ENCODE measurements around the gene CTCF.

CTCF gene

DNA sequence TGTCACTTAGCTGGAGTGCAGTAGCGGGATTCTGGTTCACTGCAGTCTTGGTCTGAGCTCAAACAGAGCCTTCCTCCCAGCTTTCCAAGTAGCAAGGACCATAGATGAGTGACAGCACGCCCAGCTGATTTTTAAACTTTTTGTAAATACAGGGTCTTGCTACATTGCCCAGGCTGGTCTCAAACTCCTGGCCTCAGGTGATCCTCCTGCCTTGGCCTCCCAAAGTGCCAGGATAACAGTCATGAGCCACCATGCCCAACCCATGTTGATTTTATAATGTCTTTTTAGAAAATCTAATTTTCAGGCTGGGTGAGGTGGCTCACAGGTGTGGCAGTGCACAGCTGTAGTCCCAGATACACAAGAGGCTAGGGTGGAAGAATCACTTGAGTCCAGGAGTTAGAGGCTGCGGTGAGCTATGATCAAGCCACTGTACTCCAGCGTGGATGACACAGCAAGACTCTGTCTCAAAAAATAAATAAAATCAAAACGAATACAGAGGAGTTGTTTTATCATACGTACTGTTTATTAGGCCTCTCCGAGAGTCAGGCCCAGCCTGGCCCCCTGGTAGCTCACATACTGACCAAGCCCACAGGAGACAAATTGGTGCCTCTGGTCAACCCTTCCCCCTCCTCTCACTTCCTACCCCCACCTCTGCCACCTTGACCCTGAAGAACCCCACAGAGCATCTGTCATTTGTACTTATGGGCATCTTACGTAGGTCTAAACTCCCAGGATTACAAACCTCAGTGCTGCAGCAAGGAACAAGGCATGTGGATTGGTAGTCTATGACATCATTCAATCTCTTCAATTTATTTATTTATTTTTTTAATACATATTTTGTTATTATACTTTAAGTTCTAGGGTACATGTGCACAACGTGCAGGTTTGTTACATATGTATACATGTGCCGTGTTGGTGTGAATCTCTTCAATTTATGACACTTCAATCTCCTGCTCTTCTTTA is 117.9 kb downstream of the CTCF start:
- TF ChIP-seq CTCF (IDR thresholded peaks at IDR 0.05; ENCODE audit: insufficient read depth, low read depth, low read length, missing control alignments): no peak
- DNase-seq (ENCODE audit: low read depth): no peak
- no peak overlapping the region for H3K4me3 ChIP-seq (ENCODE audit: low read length)

- H3K4me3 ChIP-seq (ENCODE audit: low read length): no peak overlapping the region
- no peak for TF ChIP-seq CTCF (IDR thresholded peaks at IDR 0.05; ENCODE audit: insufficient read depth, low read depth, low read length, missing control alignments)
- DNase-seq (ENCODE audit: low read depth): no peak
These were observed 121.4 kb downstream of the CTCF start for GRCh38 chr16:67683767-67684166.

DNA sequence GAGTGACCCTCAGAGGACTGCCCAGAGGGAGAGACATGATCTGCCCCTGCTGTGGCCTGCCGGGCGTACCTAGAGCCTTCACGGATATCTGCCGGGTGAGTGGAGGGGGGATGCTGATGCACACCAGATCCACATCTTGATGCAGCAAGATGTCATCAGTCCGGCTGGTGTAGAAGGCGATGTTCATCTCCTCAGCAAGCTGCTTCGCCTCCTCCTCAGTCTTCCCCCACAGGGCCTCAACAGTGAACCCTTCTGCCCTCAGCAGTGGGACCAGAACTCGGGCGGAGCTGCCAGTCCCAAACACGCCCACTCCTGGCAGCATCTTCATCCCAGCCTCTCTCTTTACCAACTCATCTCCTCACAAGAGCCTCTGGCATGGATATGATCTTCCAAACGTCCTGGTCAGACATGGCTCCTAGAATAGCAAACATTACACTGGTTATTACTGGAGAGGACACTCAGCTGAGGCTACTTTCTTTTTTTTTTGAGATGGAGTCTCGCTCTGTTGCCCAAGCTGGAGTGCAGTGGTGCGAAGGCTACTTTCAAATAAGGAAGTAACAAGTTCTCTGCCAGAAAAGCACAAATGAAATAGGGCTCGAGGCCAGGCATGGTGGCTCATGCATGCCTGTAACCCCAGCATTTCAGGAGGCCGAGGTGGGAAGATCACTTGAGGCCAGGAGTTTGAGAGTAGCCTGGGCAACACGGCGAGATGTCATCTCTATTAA is 123.2 kb downstream of the CTCF start:
- H3K4me3 ChIP-seq (ENCODE audit: low read length): no peak overlapping the region
- DNase-seq (ENCODE audit: low read depth): no peak
- TF ChIP-seq CTCF (IDR thresholded peaks at IDR 0.05; ENCODE audit: insufficient read depth, low read depth, low read length, missing control alignments): no peak

All from epithelial cell of esophagus (primary cell).